Lung (tissue), 12 donors: ENCODE data around the gene DNM2. TPM values are rescaled to one million over a fixed set of nuclear protein-coding genes. Genes with fewer than 3 reads are reported as not detected.
A peak's percentile ranks its signal among the peaks of the same experiment; 100 is the strongest.
"Not testable (repeated sequence)": the region's sequence is repeated elsewhere in the genome, so short reads cannot be mapped to it uniquely, and the experiment has no call there.

ENCODE experiments used
- ATAC-seq: fragments of 200-7000 bp; cut with Tn5 transposase; one replicate; pipeline ENCODE4 v1.9.1; 2020; ENCODE audit warnings: moderate number of reproducible peaks; ENCODE audit not compliant: insufficient read depth, low FRiP score
- DNase-seq, 3 donors: peaks; one replicate each; pipeline ENCODE4 v3.0.0-alpha.2; 2013 to 2017
- H3K27ac ChIP-seq, 2 donors: one replicate each; pipeline ENCODE4 v1.5.1; 2013; ENCODE audit warnings: mild to moderate bottlenecking in 2 of 2, moderate library complexity in 2 of 2, control low read depth in 1 of 2, inconsistent platforms in 1 of 2, low read depth in 1 of 2, low read length in 1 of 2
- H3K27me3 ChIP-seq, 3 donors: one replicate each; pipeline ENCODE4 v1.5.1; 2013; ENCODE audit warnings: low read length in 2 of 3; ENCODE audit not compliant: control insufficient read depth in 3 of 3, insufficient read depth in 3 of 3
- H3K36me3 ChIP-seq, 4 donors: one replicate each; pipeline ENCODE4 v1.5.1; 2013; ENCODE audit warnings: low read length in 4 of 4, mild to moderate bottlenecking in 1 of 4, moderate library complexity in 1 of 4; ENCODE audit not compliant: control insufficient read depth in 4 of 4, insufficient read depth in 4 of 4
- H3K4me1 ChIP-seq, 5 donors: one replicate each; pipeline ENCODE4 v1.5.1; 2013; ENCODE audit warnings: low read length in 5 of 5, mild to moderate bottlenecking in 2 of 5, moderate library complexity in 1 of 5; ENCODE audit not compliant: control insufficient read depth in 5 of 5, insufficient read depth in 5 of 5
- H3K4me3 ChIP-seq: one replicate; pipeline ENCODE4 v1.5.1; 2013; ENCODE audit warnings: mild to moderate bottlenecking, control low read depth, moderate library complexity
- H3K9ac ChIP-seq, 2 donors: one replicate each; pipeline ENCODE4 v1.5.1; 2013; ENCODE audit warnings: low read length in 2 of 2, control low read depth in 1 of 2; ENCODE audit not compliant: insufficient read depth in 1 of 2
- H3K9me3 ChIP-seq, 4 donors: one replicate each; pipeline ENCODE4 v1.5.1; 2013; ENCODE audit warnings: low read length in 3 of 4, mild to moderate bottlenecking in 1 of 4, moderate library complexity in 1 of 4; ENCODE audit not compliant: control insufficient read depth in 4 of 4, insufficient read depth in 3 of 4
- WGBS, 2 donors: extraction: QIAGEN DNeasy Blood & Tissue Kit; methylation state at CpG; one replicate each; pipeline ENCODE4 v1.1.7; 2013; 5-methylcytosine and 5-hydroxymethylcytosine counted together
- polyA plus RNA-seq, 2 donors: library from polyadenylated mRNA; stranded (reverse); fragments of 200-250 nt; gene quantifications; one replicate each; pipeline ENCODE4 v1.2.1, GENCODE V29; 2013
- total RNA-seq, 2 donors: library from RNA; depleted of rRNA in 1 of 2; stranded (reverse); fragments of >200 nt in 1 of 2; gene quantifications; one replicate each; pipeline ENCODE4 v1.2.1, GENCODE V29; 2014 to 2021
- TF ChIP-seq, protein P1 (sequence below): IDR thresholded peaks from 2 replicates; pipeline ENCODE4 v1.5.1; 2012; ENCODE audit warnings: mild to moderate bottlenecking; ENCODE audit errors: control extremely low read depth, extremely low read depth
- donor health status: control.
- donor health status: control.
- donor health status: Bipolar disorder and iron deficiency.
- donor health status: healthy.
- donor health status: DM: yes; HTN: yes; CAD: no.

DNM2 gene
- total and polyA plus RNA-seq, 4 donors, result 172 to 277 (median 204) TPM

DNA sequence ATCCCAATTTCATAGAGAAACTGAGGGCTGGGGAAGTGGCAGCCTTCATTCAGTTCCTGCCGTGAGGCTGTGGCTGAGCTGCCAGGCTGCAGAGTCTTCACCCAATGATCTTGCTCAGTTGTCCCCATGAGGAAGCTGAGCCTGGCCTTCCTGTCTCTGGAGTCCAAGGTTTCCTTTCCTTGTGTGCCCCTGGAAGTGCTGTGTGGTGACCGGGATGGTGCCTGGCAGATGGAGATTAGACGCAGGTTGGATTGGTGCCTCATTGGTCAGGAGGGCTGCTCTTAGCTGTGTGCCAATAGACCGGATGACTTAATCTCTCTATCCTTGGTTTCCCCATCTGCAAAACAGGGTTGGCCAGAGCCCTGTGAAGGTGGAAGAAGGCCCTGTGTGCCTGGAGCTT, 24.6 kb downstream of the DNM2 start:
- Histone ChIP-seq H3K27me3 (no peaks in the 10 kb centered on the region), H3K9ac (no peak overlapping the region), H3K4me1 (peaks cover 0 to 33% (median 3%) of the 10 kb centered on the region in 5 donors), H3K9me3 (peaks cover 0 to 2% (median 0%) of the 10 kb centered on the region in 4 donors), H3K4me3 (no peak overlapping the region), H3K36me3 (peaks cover 0 to 2% (median 0%) of the 10 kb centered on the region in 4 donors), H3K27ac (peak overlapping the region in 1 of 2 donors; percentile 76)
- TF ChIP-seq, protein P1, sequence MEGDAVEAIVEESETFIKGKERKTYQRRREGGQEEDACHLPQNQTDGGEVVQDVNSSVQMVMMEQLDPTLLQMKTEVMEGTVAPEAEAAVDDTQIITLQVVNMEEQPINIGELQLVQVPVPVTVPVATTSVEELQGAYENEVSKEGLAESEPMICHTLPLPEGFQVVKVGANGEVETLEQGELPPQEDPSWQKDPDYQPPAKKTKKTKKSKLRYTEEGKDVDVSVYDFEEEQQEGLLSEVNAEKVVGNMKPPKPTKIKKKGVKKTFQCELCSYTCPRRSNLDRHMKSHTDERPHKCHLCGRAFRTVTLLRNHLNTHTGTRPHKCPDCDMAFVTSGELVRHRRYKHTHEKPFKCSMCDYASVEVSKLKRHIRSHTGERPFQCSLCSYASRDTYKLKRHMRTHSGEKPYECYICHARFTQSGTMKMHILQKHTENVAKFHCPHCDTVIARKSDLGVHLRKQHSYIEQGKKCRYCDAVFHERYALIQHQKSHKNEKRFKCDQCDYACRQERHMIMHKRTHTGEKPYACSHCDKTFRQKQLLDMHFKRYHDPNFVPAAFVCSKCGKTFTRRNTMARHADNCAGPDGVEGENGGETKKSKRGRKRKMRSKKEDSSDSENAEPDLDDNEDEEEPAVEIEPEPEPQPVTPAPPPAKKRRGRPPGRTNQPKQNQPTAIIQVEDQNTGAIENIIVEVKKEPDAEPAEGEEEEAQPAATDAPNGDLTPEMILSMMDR, result no peak
- DNase-seq, result no peak
- WGBS, 2 donors, result 46 to 51% methylated on average over 4 of the region's 4 CpGs
- no peak for ATAC-seq

GRCh38 chr19:10744253-10744798, 26.4 kb downstream of the DNM2 start:
- no peak overlapping the region for H3K9ac ChIP-seq
- TF ChIP-seq, protein P1, result no peak
- peak overlapping the region in 1 of 2 donors; percentile 59 for H3K27ac ChIP-seq
- WGBS, 2 donors, result 55 to 70% methylated on average over 9 to 11 of the region's 11 CpGs
- no peaks in the 10 kb centered on the region for H3K27me3 ChIP-seq
- peaks cover 0 to 35% (median 0%) of the 10 kb centered on the region in 5 donors for H3K4me1 ChIP-seq
- H3K36me3 ChIP-seq, result peaks cover 0 to 2% (median 0%) of the 10 kb centered on the region in 4 donors
- no peak overlapping the region for H3K4me3 ChIP-seq
- DNase-seq (no peak), ATAC-seq (no peak)
- peaks cover 0 to 2% (median 0%) of the 10 kb centered on the region in 4 donors for H3K9me3 ChIP-seq

DNA sequence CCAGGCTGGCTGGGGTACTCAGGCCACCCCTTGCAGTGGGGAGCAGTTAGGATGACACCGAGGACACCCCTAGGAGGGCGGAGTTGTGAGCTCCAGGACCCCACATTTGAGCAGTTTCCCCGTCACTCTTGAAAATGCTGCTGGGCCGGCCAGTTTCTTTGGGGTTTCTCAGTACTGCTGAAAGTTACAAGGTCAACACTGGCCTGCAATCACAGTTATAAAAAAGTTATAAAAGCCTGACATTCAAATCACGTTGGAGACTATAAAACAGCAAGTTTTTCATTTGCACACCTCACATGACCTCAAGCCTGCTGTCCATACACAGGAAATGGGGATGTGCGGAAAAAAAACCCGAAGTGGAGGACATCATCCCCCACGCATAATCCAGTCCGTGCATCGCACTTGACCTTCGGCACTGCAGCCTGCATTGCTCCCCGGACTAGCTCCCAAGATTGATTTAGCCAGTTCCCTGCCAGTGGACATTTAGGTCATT, 27.0 kb downstream of the DNM2 start:
- Histone ChIP-seq H3K9ac (no peak overlapping the region), H3K4me1 (peaks cover 0 to 40% (median 0%) of the 10 kb centered on the region in 5 donors), H3K27me3 (no peaks in the 10 kb centered on the region), H3K4me3 (no peak overlapping the region), H3K36me3 (peaks cover 0 to 2% (median 0%) of the 10 kb centered on the region in 4 donors), H3K27ac (peak overlapping the region in 1 of 2 donors; percentile 59), H3K9me3 (peaks cover 0 to 2% (median 0%) of the 10 kb centered on the region in 4 donors)
- DNase-seq (no peak), ATAC-seq (no peak)
- TF ChIP-seq, protein P1, result no peak
- WGBS, 2 donors, result 72 to 82% methylated on average over 12 of the region's 12 CpGs

DNA sequence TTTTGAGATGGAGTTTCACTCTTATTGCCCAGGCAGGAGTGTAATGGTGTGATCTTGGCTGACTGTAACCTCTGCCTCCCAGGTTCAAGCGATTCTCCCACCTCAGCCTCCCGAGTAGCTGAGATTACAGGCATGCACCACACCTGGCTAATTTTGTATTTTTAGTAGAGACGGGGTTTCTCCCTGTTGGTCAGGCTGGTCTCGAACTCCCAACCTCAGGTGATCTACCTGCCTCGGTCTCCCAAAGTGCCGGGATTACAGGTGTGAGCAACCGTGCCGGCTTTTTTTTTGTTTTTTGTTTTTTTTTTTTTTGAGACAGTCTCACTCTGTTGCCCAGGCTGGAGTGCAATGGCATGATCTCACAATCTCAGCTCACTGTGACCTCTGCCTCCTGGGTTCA, 28.6 kb downstream of the DNM2 start:
- H3K4me1 ChIP-seq, result peaks cover 0 to 46% (median 9%) of the 10 kb centered on the region in 5 donors
- not testable (repeated sequence) for H3K9ac ChIP-seq, H3K27ac ChIP-seq, H3K27me3 ChIP-seq, H3K9me3 ChIP-seq, H3K36me3 ChIP-seq, DNase-seq, H3K4me3 ChIP-seq, ATAC-seq
- 90 to 96% methylated on average over 8 of the region's 8 CpGs for WGBS, 2 donors
